Kidney epithelial cell (primary cell): ENCODE data around the gene KCNQ1. TPM values are rescaled to one million over a fixed set of nuclear protein-coding genes. Genes with fewer than 3 reads are reported as not detected.

Experiments
- DNase-seq: peaks from one replicate; pipeline ENCODE4 v3.0.0-alpha.2; 2010; ENCODE audit warnings: low read depth
- H3K27me3 ChIP-seq: 2 replicates; pipeline ENCODE4 v1.6.0; 2011; ENCODE audit warnings: low read length; ENCODE audit not compliant: control insufficient read depth, insufficient read depth
- H3K36me3 ChIP-seq: 2 replicates; pipeline ENCODE4 v1.5.1; 2011; ENCODE audit warnings: low read length; ENCODE audit not compliant: control insufficient read depth, insufficient read depth
- H3K4me3 ChIP-seq: 2 replicates; pipeline ENCODE4 v1.5.1; 2011; ENCODE audit warnings: low read depth, mild to moderate bottlenecking, control low read depth, low read length
- total RNA-seq: library from RNA; depleted of rRNA; stranded (reverse); fragments of >200 nt; gene quantifications from 2 replicates; pipeline ENCODE4 v1.2.3, GENCODE V29; 2015
- TF ChIP-seq, protein P1 (sequence below): IDR thresholded peaks from 2 replicates; pipeline ENCODE4 v1.5.1; 2011; ENCODE audit warnings: mild to moderate bottlenecking, moderate library complexity, low read length, control low read depth, inconsistent platforms; ENCODE audit not compliant: insufficient read depth, poor library complexity, severe bottlenecking

KCNQ1 gene
- total RNA-seq, 1 donor from 2014 or later, result 2.3 TPM

DNA sequence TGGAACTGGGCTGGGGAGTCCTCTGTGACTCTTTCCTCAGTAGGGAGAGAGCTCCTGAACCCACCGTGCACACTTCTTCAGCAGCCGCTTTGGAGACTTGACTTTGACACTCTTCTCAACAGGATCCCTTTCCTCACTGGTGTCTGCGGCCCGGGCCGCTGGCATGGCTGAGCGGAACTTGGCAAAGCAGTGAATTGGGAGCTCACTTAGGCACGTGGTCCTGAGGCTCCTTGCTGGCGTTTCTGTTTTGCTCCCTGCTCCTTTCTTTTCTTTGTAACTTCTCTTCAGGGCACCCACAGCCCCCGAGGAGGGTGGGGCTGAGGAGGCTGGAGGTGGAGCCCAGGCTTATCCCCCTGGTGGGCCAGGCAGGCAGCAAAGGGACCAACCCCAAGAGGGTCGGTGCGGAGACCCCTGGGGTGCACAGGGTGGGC, 263.4 kb downstream of the KCNQ1 start:
- Histone ChIP-seq H3K27me3 (peaks cover 6% of the 10 kb centered on the region), H3K36me3 (no peaks in the 10 kb centered on the region), H3K4me3 (no peak overlapping the region)
- DNase-seq, result no peak
- TF ChIP-seq, protein P1, sequence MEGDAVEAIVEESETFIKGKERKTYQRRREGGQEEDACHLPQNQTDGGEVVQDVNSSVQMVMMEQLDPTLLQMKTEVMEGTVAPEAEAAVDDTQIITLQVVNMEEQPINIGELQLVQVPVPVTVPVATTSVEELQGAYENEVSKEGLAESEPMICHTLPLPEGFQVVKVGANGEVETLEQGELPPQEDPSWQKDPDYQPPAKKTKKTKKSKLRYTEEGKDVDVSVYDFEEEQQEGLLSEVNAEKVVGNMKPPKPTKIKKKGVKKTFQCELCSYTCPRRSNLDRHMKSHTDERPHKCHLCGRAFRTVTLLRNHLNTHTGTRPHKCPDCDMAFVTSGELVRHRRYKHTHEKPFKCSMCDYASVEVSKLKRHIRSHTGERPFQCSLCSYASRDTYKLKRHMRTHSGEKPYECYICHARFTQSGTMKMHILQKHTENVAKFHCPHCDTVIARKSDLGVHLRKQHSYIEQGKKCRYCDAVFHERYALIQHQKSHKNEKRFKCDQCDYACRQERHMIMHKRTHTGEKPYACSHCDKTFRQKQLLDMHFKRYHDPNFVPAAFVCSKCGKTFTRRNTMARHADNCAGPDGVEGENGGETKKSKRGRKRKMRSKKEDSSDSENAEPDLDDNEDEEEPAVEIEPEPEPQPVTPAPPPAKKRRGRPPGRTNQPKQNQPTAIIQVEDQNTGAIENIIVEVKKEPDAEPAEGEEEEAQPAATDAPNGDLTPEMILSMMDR, result no peak

DNA sequence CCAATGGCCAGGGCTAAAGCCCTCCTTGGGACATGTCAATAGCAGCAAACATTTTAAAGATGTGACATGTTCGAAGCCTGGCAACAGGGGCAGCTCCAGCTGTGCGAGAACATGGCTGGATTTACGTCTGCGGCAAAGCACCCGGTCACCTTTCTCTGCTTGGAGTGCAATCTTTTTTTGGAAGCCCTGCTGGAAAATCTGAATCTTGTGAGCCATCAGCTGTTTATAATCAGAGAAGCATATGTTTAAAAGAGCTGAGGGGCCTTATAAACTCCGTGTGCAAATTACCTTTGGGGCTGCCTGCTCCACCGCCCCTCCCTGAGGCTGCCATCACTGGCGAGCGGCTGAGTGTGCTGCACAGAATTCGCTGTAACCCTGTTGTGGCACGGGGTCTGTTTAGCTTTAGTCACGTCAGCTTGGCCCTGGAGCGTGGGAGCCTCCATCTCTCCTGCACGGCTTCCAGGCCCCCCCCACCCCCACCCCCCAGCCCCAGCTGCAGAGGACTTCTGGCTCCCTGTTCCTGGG, 264.0 kb downstream of the KCNQ1 start:
- TF ChIP-seq, protein P1, result no peak
- H3K36me3 ChIP-seq, result no peaks in the 10 kb centered on the region
- no peak overlapping the region for H3K4me3 ChIP-seq
- peaks cover 6% of the 10 kb centered on the region for H3K27me3 ChIP-seq
- DNase-seq, result no peak

DNA sequence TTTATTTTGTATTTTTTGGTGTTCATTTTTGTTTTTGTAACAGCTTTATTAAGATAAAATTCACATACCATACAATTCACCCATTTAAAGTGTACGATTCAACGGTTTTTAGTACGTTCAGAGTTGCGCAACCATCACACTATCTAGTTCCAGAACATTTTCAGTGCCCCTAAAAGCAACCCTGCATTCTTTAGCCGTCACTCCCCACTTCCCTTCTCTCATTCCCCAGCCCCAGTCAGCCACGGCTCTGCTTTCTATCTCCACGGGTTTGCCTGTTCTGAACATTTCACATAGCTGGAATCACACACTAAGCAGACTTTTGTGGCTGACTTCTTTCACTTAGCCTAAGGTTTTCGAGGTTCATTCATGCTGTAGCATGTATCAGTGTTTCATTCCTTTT, 264.6 kb downstream of the KCNQ1 start:
- H3K27me3 ChIP-seq, result peaks cover 6% of the 10 kb centered on the region
- H3K36me3 ChIP-seq, result no peaks in the 10 kb centered on the region
- H3K4me3 ChIP-seq, result no peak overlapping the region
- TF ChIP-seq, protein P1, result no peak
- peak; percentile 38 for DNase-seq

DNA sequence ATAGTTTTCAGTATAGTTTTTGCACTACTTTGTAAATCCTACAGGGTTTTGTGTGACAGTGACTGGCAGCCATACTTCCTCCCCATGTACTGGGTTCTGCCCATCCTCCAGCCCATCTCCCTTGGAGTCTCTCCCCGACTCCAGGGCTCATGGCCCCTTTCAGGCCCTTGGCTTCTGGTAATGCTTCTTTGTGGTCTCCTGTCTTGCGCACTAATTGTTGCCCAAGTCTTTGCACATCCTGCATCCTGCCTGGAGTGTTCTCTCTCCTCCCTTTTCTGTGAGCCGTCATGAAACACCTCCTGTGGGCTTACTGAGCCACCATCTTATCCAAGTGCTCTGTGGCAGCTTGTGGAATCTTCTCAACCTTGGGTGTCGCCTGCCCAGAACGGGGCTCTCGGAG, 266.4 kb downstream of the KCNQ1 start:
- TF ChIP-seq, protein P1, result no peak
- H3K4me3 ChIP-seq, result no peak overlapping the region
- no peaks in the 10 kb centered on the region for H3K36me3 ChIP-seq
- no peak for DNase-seq
- H3K27me3 ChIP-seq, result peaks cover 6% of the 10 kb centered on the region

DNA sequence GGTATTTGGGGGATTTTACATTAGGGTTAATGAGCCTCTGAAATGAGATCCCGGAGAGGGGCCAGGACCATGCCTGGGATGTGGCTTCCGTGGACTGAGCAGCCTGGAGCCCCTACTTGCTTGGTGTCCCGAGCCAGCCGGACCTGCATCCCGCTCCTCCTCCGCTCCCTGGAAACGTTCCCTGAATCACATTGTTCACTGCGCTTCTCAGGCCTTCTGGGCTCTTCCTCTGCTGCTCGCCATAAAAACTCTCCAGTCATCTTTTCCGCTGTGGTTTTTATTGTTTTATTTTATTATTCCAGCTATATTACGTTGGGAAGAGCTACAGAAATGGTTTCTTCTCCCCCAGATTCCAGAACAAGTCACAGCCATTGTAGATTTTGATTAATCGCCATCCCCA, 268.3 kb downstream of the KCNQ1 start:
- DNase-seq, result no peak
- Histone ChIP-seq H3K36me3 (no peaks in the 10 kb centered on the region), H3K27me3 (peaks cover 9% of the 10 kb centered on the region), H3K4me3 (no peak overlapping the region)
- TF ChIP-seq, protein P1, result no peak
